GM23338 (cell line): ENCODE measurements around the gene GAR1. TPM values are rescaled to one million over a fixed set of nuclear protein-coding genes. Genes with fewer than 3 reads are reported as not detected.
"Not testable (repeated sequence)": the region's sequence is repeated elsewhere in the genome, so short reads cannot be mapped to it uniquely, and the experiment has no call there.

Source experiments
- ATAC-seq: fragments of 200-7000 bp; cut with Tn5 transposase; 3 replicates; pipeline ENCODE4 v1.9.1; 2020
- DNase-seq: peaks from one replicate; pipeline ENCODE4 v3.0.0-alpha.2; 2015; ENCODE audit warnings: low spot score
- H2AFZ ChIP-seq: fragments of 200-600 bp; sonication (generic); 2 replicates; pipeline ENCODE4 v1.8.0; 2016; ENCODE audit warnings: antibody characterized with exemption, mild to moderate bottlenecking, moderate library complexity
- H3F3A ChIP-seq: fragments of 200-600 bp; sonication (generic); replicated peaks from 2 replicates; pipeline ENCODE4 v1.8.0; 2017; ENCODE audit warnings: antibody characterized with exemption, mixed run types, low read depth
- H3K27ac ChIP-seq: fragments of 200-600 bp; sonication (generic); 2 replicates; pipeline ENCODE4 v1.6.1; 2016; ENCODE audit warnings: low read depth
- H3K27me3 ChIP-seq: fragments of 200-600 bp; sonication (generic); 2 replicates; pipeline ENCODE4 v1.8.0; 2016; ENCODE audit warnings: mild to moderate bottlenecking, mixed run types, moderate library complexity; ENCODE audit not compliant: insufficient read depth
- H3K36me3 ChIP-seq: fragments of 200-600 bp; sonication (generic); 2 replicates; pipeline ENCODE4 v1.8.0; 2016; ENCODE audit warnings: mild to moderate bottlenecking; ENCODE audit not compliant: insufficient read depth
- H3K4me1 ChIP-seq: fragments of 200-600 bp; sonication (generic); 2 replicates; pipeline ENCODE4 v1.8.0; 2016; ENCODE audit warnings: mild to moderate bottlenecking, moderate library complexity; ENCODE audit not compliant: insufficient read depth
- H3K4me2 ChIP-seq: fragments of 200-600 bp; sonication (generic); 2 replicates; pipeline ENCODE4 v1.7.1; 2017; ENCODE audit warnings: mixed run types
- H3K4me3 ChIP-seq: fragments of 200-600 bp; sonication (generic); 2 replicates; pipeline ENCODE4 v1.6.1; 2016; ENCODE audit warnings: mixed run types
- H3K79me2 ChIP-seq: fragments of 200-600 bp; sonication (generic); replicated peaks from 2 replicates; pipeline ENCODE4 v1.8.0; 2017; ENCODE audit warnings: mild to moderate bottlenecking; ENCODE audit not compliant: insufficient read depth
- H3K9me2 ChIP-seq: fragments of 200-600 bp; sonication (generic); 2 replicates; pipeline ENCODE4 v1.8.0; 2017; ENCODE audit not compliant: insufficient read depth
- H4K20me1 ChIP-seq: fragments of 200-600 bp; sonication (generic); replicated peaks from 2 replicates; pipeline ENCODE4 v1.8.0; 2017; ENCODE audit warnings: mild to moderate bottlenecking; ENCODE audit not compliant: insufficient read depth
- H3K27ac Mint-ChIP-seq: 2 replicates; pipeline ENCODE4 v1.8.0; 2020; ENCODE audit warnings: inconsistent platforms, mild to moderate bottlenecking, moderate library complexity, mixed read lengths
- H3K27me3 Mint-ChIP-seq: 3 replicates; pipeline ENCODE4 v1.8.0; 2022; ENCODE audit warnings: low read depth, mild to moderate bottlenecking, moderate library complexity, mixed read lengths, inconsistent platforms; ENCODE audit not compliant: insufficient read depth, poor library complexity
- H3K36me3 Mint-ChIP-seq: 3 replicates; pipeline ENCODE4 v1.8.0; 2021; ENCODE audit warnings: low read depth, mild to moderate bottlenecking, inconsistent platforms, moderate library complexity, mixed read lengths
- H3K4me1 Mint-ChIP-seq: 3 replicates; pipeline ENCODE4 v1.8.0; 2020; ENCODE audit warnings: mild to moderate bottlenecking, inconsistent platforms, mixed read lengths
- H3K4me3 Mint-ChIP-seq: 3 replicates; pipeline ENCODE4 v1.8.0; 2021; ENCODE audit warnings: moderate library complexity, mild to moderate bottlenecking, inconsistent platforms, mixed read lengths
- H3K9me3 Mint-ChIP-seq: 3 replicates; pipeline ENCODE4 v1.8.0; 2020; ENCODE audit warnings: moderate library complexity, mild to moderate bottlenecking, inconsistent platforms, mixed read lengths
- CREB1 ChIP-seq: fragments of 250-450 bp; sonication (Bioruptor Pico); IDR thresholded peaks from 2 replicates; pipeline ENCODE4 v1.5.0; 2020; ENCODE audit warnings: low read depth, mild to moderate bottlenecking, moderate library complexity
- CTCF ChIP-seq, 2 experiments: fragments of 200-600 bp in 1 of 2; sonication (generic) in 1 of 2; conservative IDR thresholded peaks; 2 replicates each; pipeline versions ENCODE4 v1.5.1 to v1.6.1; 2016 to 2017; ENCODE audit warnings: antibody characterized with exemption in 2 of 2, low read depth in 2 of 2, mild to moderate bottlenecking in 2 of 2, moderate library complexity in 1 of 2
- EZH2 ChIP-seq: fragments of 200-600 bp; sonication (generic); IDR thresholded peaks from one replicate; pipeline ENCODE4 v1.8.0; 2017; ENCODE audit warnings: antibody characterized with exemption, mild to moderate bottlenecking, low read depth; ENCODE audit not compliant: unreplicated experiment
- EZH2phosphoT487 ChIP-seq: fragments of 200-600 bp; sonication (generic); IDR thresholded peaks from one replicate; pipeline ENCODE4 v1.8.1; 2018; ENCODE audit warnings: antibody characterized with exemption; ENCODE audit not compliant: unreplicated experiment
- JUNB ChIP-seq: IDR thresholded peaks from one replicate; pipeline ENCODE4 v1.6.1; 2016; ENCODE audit warnings: antibody characterized with exemption; ENCODE audit not compliant: unreplicated experiment
- NANOG ChIP-seq: IDR thresholded peaks from 2 replicates; pipeline ENCODE4 v1.6.1; 2016; ENCODE audit warnings: antibody characterized with exemption, borderline replicate concordance
- POLR2AphosphoS5 ChIP-seq: IDR thresholded peaks from 2 replicates; pipeline ENCODE4 v1.6.1; 2016; ENCODE audit warnings: antibody characterized with exemption, low read depth
- REST ChIP-seq: IDR thresholded peaks from one replicate; pipeline ENCODE4 v1.6.1; 2018; ENCODE audit warnings: antibody characterized with exemption; ENCODE audit not compliant: unreplicated experiment
- ZNF114 ChIP-seq: fragments of 250-450 bp; sonication (Bioruptor Pico); IDR thresholded peaks from 2 replicates; pipeline ENCODE4 v1.5.0; 2020; ENCODE audit warnings: mild to moderate bottlenecking, moderate library complexity
- polyA plus RNA-seq: library from polyadenylated mRNA; unstranded; fragments of >200 nt; fragmentation: Nextera tagmentation; extraction: Ambion mirVana; gene quantifications from 2 replicates; pipeline ENCODE4 v1.2.1, GENCODE V29; 2016
- total RNA-seq: library from RNA; depleted of rRNA; stranded (reverse); fragments of >200 nt; shearing (Covaris generic); gene quantifications from 2 replicates; pipeline ENCODE4 v1.2.3, GENCODE V29; 2014

The GAR1 gene
- total and polyA plus RNA-seq, 2 experiments from 2014 or later, result 13.8 to 98.7 TPM

GRCh38 chr4:109815151-109816081, at the start of gene GAR1 (continued):
- TF ChIP-seq NANOG, result no peak

GRCh38 chr4:109782092-109782491, 33.5 kb upstream of the GAR1 start:
- H3K4me1 ChIP-seq, H3K79me2 ChIP-seq, ATAC-seq, H3K27ac Mint-ChIP-seq, H3K27ac ChIP-seq, H3K4me1 Mint-ChIP-seq, H3K9me3 Mint-ChIP-seq, H3K27me3 ChIP-seq, H2AFZ ChIP-seq, H3K4me3 Mint-ChIP-seq, H3K4me2 ChIP-seq, H3K9me2 ChIP-seq, H3K27me3 Mint-ChIP-seq, H3K36me3 ChIP-seq, H3F3A ChIP-seq, H4K20me1 ChIP-seq, DNase-seq, H3K4me3 ChIP-seq, H3K36me3 Mint-ChIP-seq: not testable (repeated sequence)

GRCh38 chr4:109786846-109787245, 28.7 kb upstream of the GAR1 start:
- Histone ChIP-seq H2AFZ (peak overlapping the region; percentile 44; the same call in 1 of the 2 replicates), H3K36me3 (no peaks in the 10 kb centered on the region)
- H3K4me3 Mint-ChIP-seq, result no peak overlapping the region
- TF ChIP-seq NANOG, result no peak
- no peak for TF ChIP-seq POLR2AphosphoS5
- TF ChIP-seq JUNB, result no peak
- TF ChIP-seq EZH2, result no peak
- TF ChIP-seq REST, result no peak
- no peak for TF ChIP-seq CREB1 (CRISPR knock-in tag)
- TF ChIP-seq CTCF (conservative IDR thresholded peaks at IDR 0.05; ENCODE audit: low read depth in 2 of 2), result no peak
- TF ChIP-seq EZH2phosphoT487, result no peak
- no peak for TF ChIP-seq ZNF114 (CRISPR knock-in tag)

More at GRCh38 chr4:109786846-109787245, 28.7 kb upstream of the GAR1 start:
- no peaks in the 10 kb centered on the region for H3K27me3 Mint-ChIP-seq
- Histone ChIP-seq H3K4me3 (no peak overlapping the region), H3K4me2 (no peak overlapping the region), H3K9me2 (no peaks in the 10 kb centered on the region), H3F3A (no peaks in the 10 kb centered on the region), H3K27ac (no peak overlapping the region), H3K27me3 (no peaks in the 10 kb centered on the region), H3K4me1 (no peaks in the 10 kb centered on the region), H4K20me1 (no peaks in the 10 kb centered on the region), H3K79me2 (no peaks in the 10 kb centered on the region)
- DNase-seq (no peak), ATAC-seq (no peak)
- no peak overlapping the region for H3K27ac Mint-ChIP-seq
- no peaks in the 10 kb centered on the region for H3K9me3 Mint-ChIP-seq
- H3K36me3 Mint-ChIP-seq, result no peaks in the 10 kb centered on the region
- no peaks in the 10 kb centered on the region for H3K4me1 Mint-ChIP-seq
